Measurements from ENCODE around the gene MLLT1.

Gene MLLT1

DNA sequence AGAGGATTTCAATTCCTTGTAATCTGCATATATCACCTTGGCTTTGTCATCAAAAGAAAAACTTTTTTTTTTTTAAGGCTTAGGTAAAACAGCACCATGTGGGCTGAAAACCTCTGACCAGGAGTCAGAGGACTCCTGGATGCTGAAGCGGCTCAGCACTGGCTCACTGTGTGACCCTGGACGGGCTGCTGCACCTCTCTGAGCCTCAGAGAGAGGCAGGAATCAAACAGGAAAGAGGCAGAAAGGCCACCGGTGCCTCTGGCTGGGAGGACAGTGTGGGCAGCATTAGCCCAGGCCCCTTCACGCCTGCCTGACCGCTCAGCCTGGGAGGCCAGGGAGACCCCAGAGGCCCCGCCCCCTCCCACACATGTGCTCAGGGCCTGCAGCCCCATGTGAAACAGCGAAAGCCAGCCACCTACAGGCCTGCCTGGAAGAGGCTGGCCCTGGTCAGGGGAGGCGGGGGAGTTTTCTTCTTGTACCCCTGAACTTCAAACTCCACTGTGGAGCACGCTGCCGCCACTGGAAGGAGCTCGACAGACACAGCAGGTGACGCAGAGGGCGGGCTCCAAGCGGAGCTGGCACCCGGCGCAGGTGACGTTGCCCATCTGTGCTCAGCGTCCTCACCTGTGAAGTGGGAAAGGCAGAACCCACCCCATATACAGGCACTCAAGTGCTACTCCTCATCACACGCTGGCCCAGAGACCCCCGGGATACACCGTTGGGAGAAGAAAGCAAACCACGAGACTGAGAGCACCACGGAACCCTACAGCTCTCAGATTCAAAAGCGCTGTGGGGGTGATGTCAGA lies 39.7 kb downstream of the MLLT1 start:
- Histone ChIP-seq H3K4me3 (no peak overlapping the region), H3K27ac (peak overlapping the region in 4 of 21 experiments; percentile 21 to 83 (median 74))

DNA sequence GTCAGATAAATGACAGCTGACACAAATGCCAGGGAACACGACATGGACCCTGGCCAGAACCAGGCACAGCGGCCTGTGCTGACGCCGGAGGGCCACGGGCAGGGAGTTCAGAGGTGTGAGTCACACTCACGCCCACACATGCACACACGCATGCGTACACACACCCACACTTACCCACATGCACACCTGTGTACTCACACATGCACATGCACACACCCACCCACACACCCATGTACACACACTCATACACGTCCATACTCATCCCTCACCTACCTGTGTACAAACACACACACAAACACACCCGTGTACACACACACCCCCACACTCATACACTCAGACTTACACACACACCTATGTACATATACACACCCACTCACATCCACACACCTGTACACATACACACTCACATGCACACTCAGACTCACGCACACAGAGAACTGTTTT lies 40.4 kb downstream of the MLLT1 start:
- Histone ChIP-seq H3K27ac (peak overlapping the region in 17 of 21 experiments; percentile 11 to 83 (median 65)), H3K4me3 (no peak overlapping the region)

DNA sequence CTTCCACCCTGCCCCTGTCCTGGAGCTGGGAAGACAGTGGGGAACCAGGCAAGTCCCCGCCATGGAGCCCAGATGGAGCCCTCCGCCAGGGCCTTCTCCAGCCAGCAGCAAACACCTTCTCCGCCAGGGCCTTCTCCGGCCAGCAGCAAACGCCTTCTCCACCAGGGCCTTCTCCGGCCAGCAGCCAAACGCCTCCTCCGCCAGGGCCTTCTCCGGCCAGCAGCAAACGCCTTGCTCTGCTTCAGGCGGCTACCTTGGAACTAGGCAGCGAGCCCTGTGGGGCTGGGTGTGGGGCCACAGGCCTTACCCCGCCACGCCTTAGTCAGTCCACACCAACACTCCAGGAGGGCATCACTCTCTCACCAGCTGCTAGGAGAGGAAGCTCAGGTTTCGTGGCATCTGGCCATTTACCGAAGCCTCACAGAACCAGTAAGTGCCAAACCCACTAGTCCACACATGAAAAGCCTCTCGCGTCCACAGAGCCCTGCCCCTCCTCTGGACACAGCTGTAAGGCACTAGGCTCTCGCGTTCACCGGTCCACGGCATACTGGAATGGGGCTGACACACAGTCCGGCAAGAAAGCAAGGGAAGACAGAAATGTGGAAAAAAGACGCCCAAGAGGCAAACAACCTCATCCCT lies 41.0 kb downstream of the MLLT1 start:
- no peak overlapping the region for H3K4me3 ChIP-seq
- H3K27ac ChIP-seq: peak overlapping the region in 18 of 21 experiments; percentile 11 to 83 (median 62)

DNA sequence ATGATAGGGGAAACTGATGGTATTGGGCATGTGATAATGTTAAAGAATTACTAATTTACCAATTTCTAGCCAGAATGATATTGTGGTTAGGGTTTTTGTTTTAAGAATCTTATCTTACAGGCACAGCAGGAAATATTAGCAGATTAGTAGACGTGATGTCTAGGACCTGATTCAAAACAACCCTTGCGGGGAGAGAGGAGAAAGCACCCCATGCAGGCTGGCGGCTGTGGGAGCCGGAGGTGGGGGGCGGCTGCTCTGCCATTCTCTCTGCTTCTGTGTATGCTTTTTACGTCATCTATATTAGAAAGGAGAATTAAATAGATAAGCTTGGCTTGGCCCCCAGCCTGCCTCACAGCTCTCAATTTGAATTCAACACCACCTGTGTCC lies 41.5 kb downstream of the MLLT1 start:
- Histone ChIP-seq H3K4me3 (no peak overlapping the region), H3K27ac (peak overlapping the region in 16 of 21 experiments; percentile 11 to 83 (median 66))

DNA sequence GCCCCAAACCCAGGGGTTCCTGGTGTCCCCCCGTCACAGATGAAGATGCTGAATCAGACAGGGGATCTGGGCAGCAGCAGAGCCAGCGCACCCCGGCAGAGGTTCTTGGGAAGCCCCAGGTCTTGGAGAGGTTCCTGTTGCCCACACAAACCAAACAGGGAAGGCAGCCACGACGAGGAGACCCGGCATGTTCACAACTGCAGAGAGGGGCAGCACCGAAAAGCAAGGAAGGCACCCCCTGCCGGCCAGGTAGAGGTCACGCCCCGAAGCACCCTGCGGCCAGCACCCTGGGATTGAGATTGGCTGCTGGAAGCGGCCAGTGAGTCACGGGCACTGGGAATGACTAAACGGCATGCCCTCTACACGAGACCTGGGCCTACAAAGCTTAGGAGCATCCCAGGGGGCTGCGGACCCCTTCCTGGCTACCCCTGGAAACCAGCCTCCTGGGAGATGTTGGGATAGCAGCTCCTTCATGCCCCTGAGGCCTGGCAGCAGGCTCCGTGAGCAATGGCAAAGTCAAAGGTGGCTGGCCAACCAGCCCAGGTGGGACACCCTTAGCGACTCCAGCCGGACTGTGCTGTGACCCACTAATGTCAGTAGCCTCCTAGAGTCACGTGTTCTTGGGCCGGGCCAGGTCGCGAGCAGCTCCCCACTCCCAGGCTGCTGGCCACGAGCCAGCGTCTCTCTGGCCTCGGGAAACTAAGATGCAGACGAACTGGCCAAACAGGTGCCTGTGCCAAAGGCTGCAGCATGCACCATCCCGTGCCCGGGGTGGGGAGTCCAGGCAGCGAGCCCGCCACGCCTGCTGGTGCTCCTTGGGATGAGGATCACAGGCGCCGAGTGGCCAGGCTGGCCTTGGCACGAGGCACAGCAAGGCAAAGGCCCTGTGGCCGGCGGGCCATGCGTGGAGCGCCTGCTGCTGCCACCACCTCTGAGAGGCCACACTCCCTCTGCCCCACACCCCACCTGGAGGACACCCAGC lies 43.2 kb downstream of the MLLT1 start:
- Histone ChIP-seq H3K4me3 (no peak overlapping the region), H3K27ac (peak overlapping the region in 6 of 21 experiments; percentile 28 to 56 (median 42))

DNA sequence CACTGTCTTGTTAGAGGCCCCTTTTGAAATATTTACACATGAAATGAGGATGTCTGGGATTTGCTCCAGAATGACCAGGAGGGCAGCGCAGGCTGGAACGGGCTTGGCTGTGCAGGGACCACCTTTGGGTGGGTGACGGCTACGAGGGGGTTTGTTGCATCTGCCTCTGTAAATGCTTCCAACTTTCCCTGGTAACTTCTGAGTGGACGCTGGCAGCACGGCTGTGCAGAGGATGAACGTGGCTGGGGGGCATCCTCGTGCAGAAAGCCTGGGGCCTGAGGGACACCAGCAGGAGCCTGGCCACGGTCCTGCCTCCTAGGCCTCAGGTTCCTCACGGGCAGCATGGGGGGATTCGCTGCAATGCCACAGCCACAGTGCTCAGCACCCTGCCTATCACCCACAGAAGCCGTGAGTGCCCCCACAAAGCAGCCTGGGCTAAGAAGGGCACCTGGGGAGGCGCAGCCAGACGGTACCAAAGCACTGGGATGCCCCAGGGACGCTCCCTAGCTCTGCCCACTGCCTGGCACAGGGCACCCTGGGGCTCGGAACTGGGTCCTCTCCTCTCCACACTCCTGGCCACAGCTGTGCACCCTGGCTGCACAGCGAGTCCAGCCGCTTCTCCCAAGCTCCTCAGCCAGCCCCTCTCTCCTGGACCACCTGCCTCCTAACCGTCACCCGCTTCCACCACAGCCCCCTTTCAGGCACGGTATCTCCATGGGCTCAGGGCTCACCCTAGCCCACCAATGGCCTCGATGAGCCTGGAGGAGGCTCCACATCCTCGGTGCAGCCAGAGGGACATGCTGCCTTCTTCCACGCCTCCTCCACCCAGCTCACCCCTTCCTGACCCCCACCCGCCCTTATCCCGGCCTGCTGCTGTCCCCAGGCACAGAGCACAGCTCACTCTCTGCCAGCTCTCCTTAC lies 44.5 kb downstream of the MLLT1 start:
- H3K4me3 ChIP-seq: no peak overlapping the region
- peak overlapping the region in 6 of 21 experiments; percentile 0 to 73 (median 24) for H3K27ac ChIP-seq

DNA sequence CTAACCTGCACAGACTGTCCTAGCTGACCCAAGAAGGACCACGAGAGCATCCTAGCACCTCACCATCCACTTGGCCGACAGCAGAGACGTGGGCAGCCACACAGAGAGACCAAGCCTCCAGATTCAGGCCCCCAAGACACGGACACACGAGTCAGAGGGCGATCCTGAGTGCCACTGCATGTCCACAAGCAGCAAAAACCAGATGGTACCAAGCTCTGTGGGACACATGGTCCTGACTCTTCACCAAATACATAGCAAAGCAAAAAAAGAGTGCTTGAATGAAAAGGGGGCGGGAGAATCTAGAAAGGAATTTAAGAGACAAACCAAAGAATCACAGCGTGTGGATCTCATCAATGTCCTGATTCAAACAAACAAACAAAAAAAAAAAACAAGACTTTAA lies 45.2 kb downstream of the MLLT1 start:
- peak overlapping the region in 11 of 21 experiments; percentile 3 to 80 (median 61) for H3K27ac ChIP-seq
- no peak overlapping the region for H3K4me3 ChIP-seq

DNA sequence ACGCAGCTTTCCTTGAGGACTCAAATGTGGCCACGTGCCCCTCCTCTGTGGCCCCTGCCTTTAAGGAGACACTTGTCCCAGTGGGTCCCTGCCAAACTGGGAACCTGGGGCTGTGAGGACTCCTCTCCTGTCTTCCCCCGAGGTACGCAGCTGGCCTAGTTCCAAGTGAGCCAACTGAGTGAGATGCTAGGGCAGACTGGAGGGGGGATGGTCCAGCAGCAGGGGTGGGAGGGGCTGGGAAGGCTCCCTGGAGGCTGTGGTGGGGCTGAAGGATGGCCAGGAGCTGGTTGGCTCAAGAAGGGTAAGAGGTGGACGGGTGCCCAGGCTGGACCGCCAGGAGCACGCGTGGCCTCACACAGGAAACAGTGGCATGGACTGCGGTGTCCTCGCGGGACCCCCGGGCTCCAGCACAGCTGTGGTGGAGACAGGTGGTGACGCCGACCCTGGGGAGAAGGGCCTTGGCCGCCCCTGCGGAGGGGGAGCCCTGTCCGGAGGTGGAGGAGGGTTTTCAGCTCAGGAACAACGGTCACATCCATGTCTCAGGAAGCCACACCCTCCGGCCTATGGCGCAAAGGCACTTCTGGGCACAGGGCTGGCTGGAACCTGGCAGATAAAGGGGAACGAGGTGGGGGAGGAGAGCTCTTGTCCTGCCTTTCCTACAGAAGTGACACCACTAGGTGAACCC lies 45.8 kb downstream of the MLLT1 start:
- H3K27ac ChIP-seq: peak overlapping the region in 16 of 21 experiments; percentile 3 to 80 (median 53)
- H3K4me3 ChIP-seq: no peak overlapping the region

DNA sequence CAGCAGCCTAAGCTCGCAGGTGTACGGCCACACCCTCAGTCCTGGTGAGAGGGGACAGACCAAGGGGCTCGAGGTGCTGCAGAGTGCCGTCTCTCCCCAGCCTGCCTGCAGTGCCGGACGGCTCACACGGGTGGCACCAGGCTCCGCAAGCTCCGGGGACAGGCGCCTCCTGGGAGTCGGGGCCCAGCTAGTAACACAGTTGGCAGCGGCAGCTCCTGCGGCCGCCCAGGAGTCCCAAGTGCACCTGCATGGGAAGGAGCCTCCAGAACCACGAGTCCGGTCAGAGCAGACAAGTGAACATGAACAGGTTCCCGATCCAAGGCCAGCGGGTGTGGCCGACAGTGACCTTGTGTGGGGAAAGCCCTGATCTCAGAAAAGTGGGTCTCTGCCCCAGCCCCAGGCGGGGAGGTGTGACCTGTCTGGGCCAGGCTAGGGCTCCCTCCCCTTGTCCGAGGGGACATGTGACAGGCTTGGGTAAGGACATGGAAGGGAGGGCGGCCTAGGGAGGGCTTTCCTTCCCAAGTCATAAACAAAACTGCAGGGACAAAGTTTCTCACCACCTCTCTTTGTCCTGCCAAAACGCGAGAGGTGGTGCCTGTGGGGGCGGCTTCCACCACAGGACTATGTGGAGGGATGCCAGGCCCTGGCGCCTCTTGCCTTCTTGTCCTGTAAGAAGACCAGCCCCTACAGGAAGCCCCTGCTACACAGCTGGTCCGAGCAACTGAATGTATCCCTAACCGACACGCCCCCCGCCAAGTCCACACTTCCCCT lies 46.5 kb downstream of the MLLT1 start:
- no peak overlapping the region for H3K4me3 ChIP-seq
- peak overlapping the region in 18 of 21 experiments; percentile 3 to 80 (median 45) for H3K27ac ChIP-seq

DNA sequence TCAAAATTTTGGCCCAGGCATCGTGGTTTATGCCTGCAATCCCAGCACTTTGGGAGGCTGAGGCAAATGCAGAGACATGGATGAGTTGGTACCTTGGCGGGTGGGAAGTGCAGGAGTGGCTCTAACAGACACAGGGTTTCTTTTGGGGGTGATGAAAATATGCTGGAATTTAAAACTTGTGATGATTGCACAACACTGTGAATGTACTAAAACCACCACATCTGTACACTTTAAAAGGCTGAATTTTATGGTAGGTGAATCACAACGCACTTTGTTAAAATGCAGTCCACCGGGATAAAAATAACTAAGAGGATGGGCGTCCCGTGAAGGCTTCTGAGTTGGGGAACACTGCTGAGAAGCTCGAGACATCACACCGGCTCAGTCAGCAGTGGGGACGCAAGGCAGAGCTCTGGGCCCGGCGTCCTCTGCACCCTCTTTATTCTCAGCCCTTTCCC lies 47.1 kb downstream of the MLLT1 start:
- H3K4me3 ChIP-seq: no peak overlapping the region

DNA sequence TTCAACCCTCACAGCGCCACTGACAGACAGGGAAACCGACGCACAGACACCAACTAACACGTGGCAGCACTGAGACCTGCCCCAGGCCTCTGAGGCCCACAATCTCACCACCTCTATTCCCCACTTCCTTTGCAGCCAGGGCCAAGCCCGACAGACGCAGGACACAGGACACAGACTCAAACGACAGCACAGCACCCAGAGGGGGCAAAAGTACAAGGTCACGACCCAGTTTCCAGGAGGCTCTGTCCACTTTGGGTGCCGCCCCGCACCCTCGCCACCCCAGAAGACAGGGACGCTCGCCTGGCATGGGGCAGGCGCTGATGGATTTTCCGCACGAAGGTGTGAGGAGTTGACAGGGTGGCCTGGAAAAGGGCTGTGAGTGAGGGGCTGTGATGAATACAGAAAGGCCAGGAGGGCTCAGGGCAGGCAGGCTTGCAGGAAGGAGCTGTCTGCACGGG lies 48.8 kb downstream of the MLLT1 start:
- Histone ChIP-seq H3K4me3 (no peak overlapping the region), H3K27ac (peak overlapping the region in 1 of 21 experiments; percentile 16)

More for the DNA sequence above, 47.1 kb downstream of the MLLT1 start:
- peak overlapping the region in 13 of 21 experiments; percentile 8 to 80 (median 48) for H3K27ac ChIP-seq

DNA sequence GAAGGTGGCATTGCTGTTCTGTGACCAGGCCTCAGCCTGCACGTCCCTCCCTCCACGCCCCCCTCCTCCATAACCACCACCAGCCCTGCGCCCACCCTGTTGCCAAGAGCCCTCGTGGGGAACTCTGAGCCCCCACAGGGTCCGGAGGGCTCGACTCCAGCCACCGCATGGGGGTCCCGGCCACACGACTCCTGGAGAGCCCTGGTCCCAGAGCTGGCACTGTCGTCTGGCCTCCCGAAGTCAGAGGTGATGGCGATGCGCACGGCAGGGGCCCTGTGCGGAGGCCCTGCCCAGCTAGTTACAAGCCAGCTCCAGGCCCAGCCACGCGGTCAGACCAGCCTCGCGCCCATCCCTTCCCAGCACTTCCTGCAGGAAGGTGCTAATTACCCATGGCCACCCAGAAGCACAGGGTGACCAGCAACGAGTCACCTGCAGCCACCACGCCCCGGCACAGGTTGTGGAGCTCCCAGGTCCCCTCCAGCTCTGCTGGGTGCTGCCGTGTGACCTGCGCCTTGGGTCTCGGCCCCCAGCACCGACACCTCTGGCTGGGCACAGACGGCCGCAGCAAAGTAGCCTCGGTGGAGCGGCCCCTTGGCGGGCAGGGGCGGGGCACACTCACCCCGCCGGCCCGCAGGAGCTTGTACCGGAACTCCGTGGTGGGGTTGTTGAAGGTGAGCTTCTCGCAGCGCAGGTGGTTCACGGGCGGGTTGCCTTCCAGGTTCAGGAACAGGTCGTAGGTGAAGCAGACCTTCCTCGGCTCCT lies 49.6 kb downstream of the MLLT1 start:
- Histone ChIP-seq H3K27ac (peak overlapping the region in 2 of 21 experiments; percentile 12 to 16), H3K4me3 (no peak overlapping the region)

DNA sequence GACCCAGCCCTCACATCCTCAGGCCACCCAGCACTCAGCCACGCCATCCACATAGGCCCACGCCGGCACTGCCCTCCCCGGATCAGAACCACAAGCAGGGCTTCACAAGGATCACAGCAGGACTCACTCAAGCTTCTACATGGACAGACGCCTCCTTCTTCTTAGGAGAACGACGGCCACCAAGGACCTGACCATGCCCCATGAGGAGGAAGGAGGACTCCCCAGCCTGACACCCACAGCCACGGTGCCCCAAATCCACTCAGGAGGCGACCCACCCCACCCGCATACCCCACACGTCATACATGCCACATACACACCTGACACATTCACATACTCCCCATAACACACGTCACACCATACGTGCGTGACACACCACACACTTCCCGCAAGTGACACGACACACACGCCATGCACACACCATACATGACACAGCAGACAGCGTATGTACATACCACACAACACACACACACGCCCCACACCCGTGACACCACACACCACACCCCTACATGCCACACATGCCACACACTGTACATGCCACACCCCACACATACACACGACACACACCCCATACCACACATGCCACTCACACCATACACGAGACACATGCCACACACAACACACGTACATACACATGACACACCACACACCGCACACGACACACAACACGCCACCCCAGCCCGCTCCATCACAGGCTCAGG lies 50.4 kb downstream of the MLLT1 start:
- Histone ChIP-seq H3K27ac (peak overlapping the region in 5 of 21 experiments; percentile 12 to 46 (median 25)), H3K4me3 (no peak overlapping the region)

DNA sequence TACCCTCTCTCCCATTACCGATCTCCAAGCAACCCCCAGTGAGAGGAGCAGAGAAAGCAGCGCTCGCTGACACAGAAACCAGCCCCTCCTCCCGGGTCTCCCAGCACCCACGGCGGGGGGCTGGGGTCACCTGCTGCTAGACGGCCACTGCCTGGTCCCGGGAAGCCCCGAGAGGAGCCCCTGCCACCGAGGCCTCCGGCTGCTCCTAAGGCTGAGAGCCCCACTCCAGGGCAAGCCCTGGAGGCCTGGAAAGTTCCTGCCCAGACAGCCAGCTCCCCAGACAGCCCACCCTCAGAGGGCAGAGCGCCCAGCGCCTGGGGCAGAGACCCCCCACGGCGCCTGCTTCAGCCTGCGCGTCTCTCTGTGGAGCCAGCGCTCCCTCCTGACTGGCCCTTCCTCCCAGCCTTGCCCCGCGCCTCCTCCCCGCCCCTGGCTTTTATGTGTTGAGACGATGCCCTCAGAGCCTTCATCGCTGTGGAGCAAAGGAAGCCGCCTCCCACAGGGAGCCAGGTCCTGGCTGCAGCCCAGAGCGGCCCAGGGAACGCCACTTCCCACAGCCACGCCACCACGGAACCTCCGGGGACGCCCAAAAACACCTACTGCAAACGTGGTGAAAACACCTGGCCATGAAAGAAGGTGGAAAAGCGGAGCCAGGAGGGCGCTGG lies 51.1 kb downstream of the MLLT1 start:
- H3K4me3 ChIP-seq: no peak overlapping the region
- peak overlapping the region in 8 of 21 experiments; percentile 3 to 63 (median 24) for H3K27ac ChIP-seq

DNA sequence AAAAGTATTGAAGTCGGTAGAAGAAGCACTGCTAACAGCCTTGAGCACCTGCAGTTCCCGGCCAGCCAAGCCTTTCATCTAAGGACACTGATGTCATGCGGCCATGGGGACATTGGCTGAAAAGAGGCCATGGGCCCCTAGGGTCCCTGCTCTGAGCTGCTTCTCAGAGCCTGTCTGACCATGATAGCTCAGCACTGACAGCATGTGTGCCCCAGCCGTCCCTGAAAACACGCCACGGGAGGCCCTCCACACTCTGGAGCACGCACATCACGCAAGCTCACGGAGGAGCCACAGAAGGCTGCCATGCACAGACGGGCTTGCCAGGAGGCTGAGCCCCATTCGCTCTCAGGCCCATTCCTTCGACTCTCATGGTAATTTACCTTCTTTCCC lies 51.8 kb downstream of the MLLT1 start:
- Histone ChIP-seq H3K4me3 (no peak overlapping the region), H3K27ac (peak overlapping the region in 1 of 21 experiments; percentile 46)
